ENCODE measurements around the gene RPS26.
A peak's percentile ranks its signal among the peaks of the same experiment; 100 is the strongest.
"Not testable (repeated sequence)": the region's sequence is repeated elsewhere in the genome, so short reads cannot be mapped to it uniquely, and the experiment has no call there.

RPS26 gene

GRCh38 chr12:56021889-56022497 lies 19.7 kb upstream of the RPS26 start:
- no peak for DNase-seq (ENCODE audit: low read depth)

- peak; percentile 7 for DNase-seq (ENCODE audit: low read depth)
These were observed 13.1 kb upstream of the RPS26 start for GRCh38 chr12:56028511-56029165.

- peak; percentile 72 for DNase-seq (ENCODE audit: low read depth)
These were observed 12.6 kb upstream of the RPS26 start for GRCh38 chr12:56029166-56029519.

GRCh38 chr12:56029666-56030293 lies 11.9 kb upstream of the RPS26 start:
- peak; percentile 76 for DNase-seq (ENCODE audit: low read depth)

GRCh38 chr12:56031987-56032386 lies 9.7 kb upstream of the RPS26 start:
- no peak for DNase-seq (ENCODE audit: low read depth)

GRCh38 chr12:56034586-56035332 lies 7.0 kb upstream of the RPS26 start:
- DNase-seq (ENCODE audit: low read depth), result no peak

- no peak for DNase-seq (ENCODE audit: low read depth)
These were observed 4.6 kb upstream of the RPS26 start for GRCh38 chr12:56037161-56037560.

- DNase-seq (ENCODE audit: low read depth), result no peak
These were observed 3.6 kb upstream of the RPS26 start for GRCh38 chr12:56038022-56038655.

- DNase-seq (ENCODE audit: low read depth), result no peak
These were observed 1.6 kb upstream of the RPS26 start for GRCh38 chr12:56040151-56040550.

- no peak for DNase-seq (ENCODE audit: low read depth)
These were observed 661 bp upstream of the RPS26 start for GRCh38 chr12:56040963-56041551.

- DNase-seq (ENCODE audit: low read depth), result not testable (repeated sequence)
These were observed 704 bp downstream of the RPS26 start for GRCh38 chr12:56042430-56042813.

GRCh38 chr12:56042843-56043242 lies 1.1 kb downstream of the RPS26 start:
- no peak for DNase-seq (ENCODE audit: low read depth)

- DNase-seq (ENCODE audit: low read depth), result no peak
These were observed 4.5 kb downstream of the RPS26 start for GRCh38 chr12:56046027-56046780.

- peak; percentile 39 for DNase-seq (ENCODE audit: low read depth)
These were observed 11.7 kb downstream of the RPS26 start for GRCh38 chr12:56053407-56053893.

GRCh38 chr12:56059964-56060363 lies 18.2 kb downstream of the RPS26 start:
- DNase-seq (ENCODE audit: low read depth), result peak; percentile 85

- no peak for DNase-seq (ENCODE audit: low read depth)
These were observed 20.3 kb downstream of the RPS26 start for GRCh38 chr12:56061982-56062381.

GRCh38 chr12:56062996-56063395 lies 21.3 kb downstream of the RPS26 start:
- DNase-seq (ENCODE audit: low read depth), result peak; percentile 48

GRCh38 chr12:56071648-56072047 lies 29.9 kb downstream of the RPS26 start:
- peak; percentile 84 for DNase-seq (ENCODE audit: low read depth)

- peak; percentile 20 for DNase-seq (ENCODE audit: low read depth)
These were observed 32.7 kb downstream of the RPS26 start for GRCh38 chr12:56074396-56074795.

GRCh38 chr12:56077966-56078365 lies 36.2 kb downstream of the RPS26 start:
- DNase-seq (ENCODE audit: low read depth), result not testable (repeated sequence)

- no peak for DNase-seq (ENCODE audit: low read depth)
These were observed 36.7 kb downstream of the RPS26 start for GRCh38 chr12:56078427-56078826.

Data from EH (cell line).